Dendritic cell treated with granulocyte-macrophage colony-stimulating factor and Interleukin-4, amounts not matched to agents 40 ng/mL and 50 ng/mL, for 4 days (primary cell): ENCODE data around the gene P2RX7.

Experiments used
- H3K27ac Mint-ChIP-seq: one replicate; pipeline ENCODE4 v1.8.0; 2022; ENCODE audit warnings: mild to moderate bottlenecking, mixed read lengths
- H3K27me3 Mint-ChIP-seq: one replicate; pipeline ENCODE4 v1.8.0; 2022; ENCODE audit warnings: mild to moderate bottlenecking, mixed read lengths
- H3K36me3 Mint-ChIP-seq: one replicate; pipeline ENCODE4 v1.8.0; 2022; ENCODE audit warnings: low read depth, mixed read lengths
- H3K4me1 Mint-ChIP-seq: one replicate; pipeline ENCODE4 v1.8.0; 2022; ENCODE audit warnings: low read depth, mixed read lengths
- H3K4me3 Mint-ChIP-seq: one replicate; pipeline ENCODE4 v1.8.0; 2022; ENCODE audit warnings: mild to moderate bottlenecking, moderate library complexity, mixed read lengths
- H3K9me3 Mint-ChIP-seq: one replicate; pipeline ENCODE4 v1.8.0; 2022; ENCODE audit warnings: mixed read lengths
- intact Hi-C: fragments of 100-400 bp; cut with micrococcal nuclease; formaldehyde crosslinking; loops from one replicate; pipeline ENCODE4 v1.15.0; 2022

P2RX7 gene

GRCh38 chr12:121132601-121133481 lies at the start of gene P2RX7:
Gene P2RX7, plus strand, starts transcription at chr12:121132876. Its CDS starts 95 bp downstream, at chr12:121132971.
- Mint-ChIP-seq H3K4me3 (peak within 1 kb of the TSS; percentile 83), H3K36me3 (peaks cover 13% of the 10 kb centered on the region), H3K27ac (peak within 1 kb of the TSS; percentile 95), H3K27me3 (no peaks in the 10 kb centered on the region), H3K4me1 (peaks cover 73% of the 10 kb centered on the region), H3K9me3 (peaks cover 4% of the 10 kb centered on the region)
- intact Hi-C loops = loop anchor here (2.0 to 5.0 kb wide), 2 partner anchors 42 to 59 kb away; no protein-coding TSS in a partner anchor

- Mint-ChIP-seq H3K4me3 (no peak overlapping the region), H3K4me1 (peaks cover 16% of the 10 kb centered on the region), H3K36me3 (no peaks in the 10 kb centered on the region), H3K27me3 (no peaks in the 10 kb centered on the region), H3K9me3 (no peaks in the 10 kb centered on the region), H3K27ac (no peak overlapping the region)
- intact Hi-C loops = no loop called here
Observed at GRCh38 chr12:121084229-121084628, 48.4 kb upstream of the P2RX7 start.

- Mint-ChIP-seq H3K4me3 (no peak overlapping the region), H3K4me1 (peaks cover 16% of the 10 kb centered on the region), H3K27me3 (no peaks in the 10 kb centered on the region), H3K9me3 (no peaks in the 10 kb centered on the region), H3K36me3 (no peaks in the 10 kb centered on the region), H3K27ac (no peak overlapping the region)
- intact Hi-C loops = no loop called here
Observed at GRCh38 chr12:121085069-121085468, 47.6 kb upstream of the P2RX7 start.

GRCh38 chr12:121085506-121086353 lies 46.9 kb upstream of the P2RX7 start:
- no peaks in the 10 kb centered on the region for H3K27me3 Mint-ChIP-seq
- no peak overlapping the region for H3K4me3 Mint-ChIP-seq
- no peak overlapping the region for H3K27ac Mint-ChIP-seq
- H3K9me3 Mint-ChIP-seq = no peaks in the 10 kb centered on the region
- intact Hi-C loops = no loop called here
- no peaks in the 10 kb centered on the region for H3K36me3 Mint-ChIP-seq
- H3K4me1 Mint-ChIP-seq = peaks cover 16% of the 10 kb centered on the region

GRCh38 chr12:121086781-121087295 lies 45.8 kb upstream of the P2RX7 start:
- Mint-ChIP-seq H3K27ac (no peak overlapping the region), H3K36me3 (no peaks in the 10 kb centered on the region), H3K9me3 (no peaks in the 10 kb centered on the region), H3K4me3 (no peak overlapping the region), H3K27me3 (no peaks in the 10 kb centered on the region), H3K4me1 (peaks cover 16% of the 10 kb centered on the region)
- intact Hi-C loops = no loop called here

- peaks cover 16% of the 10 kb centered on the region for H3K4me1 Mint-ChIP-seq
- no peak overlapping the region for H3K27ac Mint-ChIP-seq
- intact Hi-C loops = no loop called here
- no peaks in the 10 kb centered on the region for H3K9me3 Mint-ChIP-seq
- no peaks in the 10 kb centered on the region for H3K36me3 Mint-ChIP-seq
- no peak overlapping the region for H3K4me3 Mint-ChIP-seq
- H3K27me3 Mint-ChIP-seq = no peaks in the 10 kb centered on the region
Observed at GRCh38 chr12:121087467-121088194, 45.0 kb upstream of the P2RX7 start.

GRCh38 chr12:121088195-121088585 lies 44.5 kb upstream of the P2RX7 start:
- H3K27ac Mint-ChIP-seq = no peak overlapping the region
- intact Hi-C loops = no loop called here

GRCh38 chr12:121089031-121089812 lies 43.5 kb upstream of the P2RX7 start:
- H3K36me3 Mint-ChIP-seq = no peaks in the 10 kb centered on the region
- no peaks in the 10 kb centered on the region for H3K9me3 Mint-ChIP-seq
- H3K27me3 Mint-ChIP-seq = no peaks in the 10 kb centered on the region
- H3K4me3 Mint-ChIP-seq = no peak overlapping the region
- intact Hi-C loops = no loop called here
- peaks cover 16% of the 10 kb centered on the region for H3K4me1 Mint-ChIP-seq
- no peak overlapping the region for H3K27ac Mint-ChIP-seq

More at GRCh38 chr12:121088195-121088585, 44.5 kb upstream of the P2RX7 start:
- no peaks in the 10 kb centered on the region for H3K27me3 Mint-ChIP-seq
- no peaks in the 10 kb centered on the region for H3K9me3 Mint-ChIP-seq
- H3K36me3 Mint-ChIP-seq = no peaks in the 10 kb centered on the region
- H3K4me1 Mint-ChIP-seq = peaks cover 16% of the 10 kb centered on the region
- no peak overlapping the region for H3K4me3 Mint-ChIP-seq

GRCh38 chr12:121089813-121090430 lies 42.8 kb upstream of the P2RX7 start:
- H3K36me3 Mint-ChIP-seq = no peaks in the 10 kb centered on the region
- intact Hi-C loops = no loop called here
- no peak overlapping the region for H3K27ac Mint-ChIP-seq
- peaks cover 16% of the 10 kb centered on the region for H3K4me1 Mint-ChIP-seq
- H3K4me3 Mint-ChIP-seq = no peak overlapping the region
- no peaks in the 10 kb centered on the region for H3K9me3 Mint-ChIP-seq
- peaks cover under 1% of the 10 kb centered on the region for H3K27me3 Mint-ChIP-seq

GRCh38 chr12:121090586-121091514 lies 41.8 kb upstream of the P2RX7 start:
- H3K4me3 Mint-ChIP-seq = no peak overlapping the region
- intact Hi-C loops = no loop called here
- peaks cover 23% of the 10 kb centered on the region for H3K4me1 Mint-ChIP-seq
- H3K9me3 Mint-ChIP-seq = no peaks in the 10 kb centered on the region
- no peak overlapping the region for H3K27ac Mint-ChIP-seq
- no peaks in the 10 kb centered on the region for H3K36me3 Mint-ChIP-seq
- peaks cover 10% of the 10 kb centered on the region for H3K27me3 Mint-ChIP-seq

- Mint-ChIP-seq H3K27me3 (peaks cover 10% of the 10 kb centered on the region), H3K27ac (no peak overlapping the region), H3K4me3 (no peak overlapping the region), H3K4me1 (peaks cover 24% of the 10 kb centered on the region), H3K9me3 (no peaks in the 10 kb centered on the region), H3K36me3 (no peaks in the 10 kb centered on the region)
- intact Hi-C loops = no loop called here
Observed at GRCh38 chr12:121092034-121092433, 40.6 kb upstream of the P2RX7 start.

GRCh38 chr12:121093487-121093891 lies 39.2 kb upstream of the P2RX7 start:
- peaks cover 10% of the 10 kb centered on the region for H3K27me3 Mint-ChIP-seq
- H3K4me1 Mint-ChIP-seq = peaks cover 11% of the 10 kb centered on the region
- H3K27ac Mint-ChIP-seq = no peak overlapping the region
- no peaks in the 10 kb centered on the region for H3K9me3 Mint-ChIP-seq
- intact Hi-C loops = no loop called here
- H3K4me3 Mint-ChIP-seq = no peak overlapping the region
- no peaks in the 10 kb centered on the region for H3K36me3 Mint-ChIP-seq
